Spinal cord (tissue), 10 donors: ENCODE results near the gene POLR1A. TPM values are rescaled to one million over a fixed set of nuclear protein-coding genes. Genes with fewer than 3 reads are reported as not detected.

ENCODE experiments used
- DNase-seq, 6 donors: peaks; one replicate each; pipeline versions ENCODE4 v3.0.0 to v3.0.0-alpha.2; 2013 to 2015; ENCODE audit warnings: low spot score in 6 of 6, low read depth in 4 of 6
- H3K27ac ChIP-seq: one replicate; pipeline ENCODE4 v1.5.1; 2013; ENCODE audit warnings: low read depth, low read length, control low read depth
- H3K27me3 ChIP-seq: one replicate; pipeline ENCODE4 v1.6.1; 2013; ENCODE audit warnings: low read length; ENCODE audit not compliant: control insufficient read depth, insufficient read depth
- H3K36me3 ChIP-seq: one replicate; pipeline ENCODE4 v1.6.1; 2013; ENCODE audit warnings: low read length; ENCODE audit not compliant: control insufficient read depth, insufficient read depth
- H3K4me1 ChIP-seq: one replicate; pipeline ENCODE4 v1.6.1; 2013; ENCODE audit warnings: low read length; ENCODE audit not compliant: control insufficient read depth, insufficient read depth
- H3K4me3 ChIP-seq: one replicate; pipeline ENCODE4 v1.5.1; 2013; ENCODE audit warnings: low read depth, low read length, control low read depth
- H3K9me3 ChIP-seq: one replicate; pipeline ENCODE4 v1.6.1; 2013; ENCODE audit warnings: low read length; ENCODE audit not compliant: control insufficient read depth, insufficient read depth
- WGBS: methylation state at CpG from one replicate; pipeline ENCODE4 v1.1.5; 2013; ENCODE audit warnings: missing lambda C conversion rate; ENCODE audit not compliant: insufficient coverage; 5-methylcytosine and 5-hydroxymethylcytosine counted together
- polyA plus RNA-seq, 2 donors: library from polyadenylated mRNA; unstranded; fragments of 120-200 nt; gene quantifications; one replicate each; pipeline ENCODE4 v1.2.1, GENCODE V29; 2013; ENCODE audit not compliant: insufficient read length in 2 of 2
- total RNA-seq, 2 donors: library from RNA; depleted of rRNA in 1 of 2; stranded (reverse); fragments of 120-200 nt in 1 of 2; fragments of >200 nt in 1 of 2; gene quantifications; one replicate each; pipeline versions ENCODE4 v1.2.3 to v1.2.4, GENCODE V29; 2013 to 2014
- donor health status: healthy.

Gene POLR1A
- total and polyA plus RNA-seq, 4 donors, result 11.1 to 22.4 (median 17.6) TPM

DNA sequence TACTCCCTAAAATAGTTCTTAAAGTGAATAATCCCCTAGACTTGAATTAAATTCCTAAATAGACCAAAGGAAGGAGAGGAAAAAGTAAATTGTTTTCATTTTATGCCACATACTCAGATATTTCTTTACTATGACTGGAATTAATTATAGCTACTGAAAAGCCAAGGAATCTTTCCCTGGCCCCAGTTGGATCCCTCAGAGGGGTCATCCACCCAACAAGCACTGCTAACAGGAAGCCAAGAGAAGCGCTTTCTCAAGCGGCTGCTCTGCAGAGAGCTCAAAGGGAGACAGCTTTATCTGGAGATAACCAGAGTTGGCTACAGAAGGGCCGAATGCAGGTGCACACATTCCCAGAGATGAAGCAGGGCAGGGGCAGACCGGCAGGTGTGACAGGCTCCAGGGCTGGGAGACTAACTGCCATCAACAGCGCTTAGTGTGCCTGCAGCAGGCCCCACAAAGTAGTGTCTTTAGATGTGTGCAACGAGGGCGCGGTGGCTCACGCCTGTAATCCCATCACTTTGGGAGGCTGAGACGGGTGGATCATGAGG, 51.1 kb downstream of the POLR1A start:
- DNase-seq, result no peak
- no peak overlapping the region for H3K27ac ChIP-seq
- no peak overlapping the region for H3K4me3 ChIP-seq

DNA sequence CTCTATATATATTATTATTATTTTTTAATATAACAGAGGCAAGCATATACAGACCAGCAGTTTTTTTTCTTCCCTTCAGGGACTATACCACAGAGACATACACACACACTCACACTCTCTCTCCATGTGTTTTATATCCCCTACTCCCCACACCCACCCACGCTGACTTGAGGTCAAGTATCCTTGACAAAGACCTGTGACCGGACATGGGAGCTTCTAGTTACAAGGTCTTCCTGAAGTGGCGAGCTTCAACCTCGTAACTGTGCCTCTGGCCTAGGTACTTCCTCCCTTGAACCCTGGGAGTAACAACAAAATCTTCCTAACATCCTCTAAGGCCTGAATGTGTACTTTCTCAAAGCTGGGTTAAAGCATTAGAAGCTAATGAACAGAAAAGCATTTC, 52.5 kb downstream of the POLR1A start:
- Histone ChIP-seq H3K9me3 (no peaks in the 10 kb centered on the region), H3K4me3 (no peak overlapping the region), H3K4me1 (no peaks in the 10 kb centered on the region), H3K27me3 (no peaks in the 10 kb centered on the region), H3K36me3 (peaks cover 54% of the 10 kb centered on the region), H3K27ac (no peak overlapping the region)
- DNase-seq, result no peak
- 84% methylated on average over 4 of the region's 4 CpGs for WGBS

More for the DNA sequence above, 51.1 kb downstream of the POLR1A start:
- 91% methylated on average over 5 of the region's 10 CpGs for WGBS
- Histone ChIP-seq H3K9me3 (no peaks in the 10 kb centered on the region), H3K36me3 (peaks cover 41% of the 10 kb centered on the region), H3K27me3 (no peaks in the 10 kb centered on the region), H3K4me1 (no peaks in the 10 kb centered on the region)

DNA sequence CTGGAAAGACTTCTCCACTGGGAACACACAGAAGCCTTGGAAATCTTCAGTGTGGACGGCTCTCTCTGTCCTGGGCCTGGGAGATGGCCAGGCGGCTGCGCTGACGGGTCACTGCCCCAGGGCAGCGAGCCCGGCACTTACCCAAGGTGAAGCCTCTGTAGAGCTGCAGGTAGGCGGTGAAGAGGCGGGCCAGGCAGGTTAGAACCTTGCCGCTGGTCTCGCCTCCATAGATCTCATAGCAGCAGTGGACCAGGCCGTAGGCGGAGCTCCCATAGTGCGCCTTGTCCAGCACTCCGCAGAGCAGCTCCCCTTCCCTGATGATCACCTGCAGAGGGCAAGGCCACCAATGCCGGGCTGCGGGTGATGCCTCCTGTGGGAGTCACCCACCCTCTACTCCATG, 53.0 kb downstream of the POLR1A start:
- H3K36me3 ChIP-seq, result peaks cover 58% of the 10 kb centered on the region

DNA sequence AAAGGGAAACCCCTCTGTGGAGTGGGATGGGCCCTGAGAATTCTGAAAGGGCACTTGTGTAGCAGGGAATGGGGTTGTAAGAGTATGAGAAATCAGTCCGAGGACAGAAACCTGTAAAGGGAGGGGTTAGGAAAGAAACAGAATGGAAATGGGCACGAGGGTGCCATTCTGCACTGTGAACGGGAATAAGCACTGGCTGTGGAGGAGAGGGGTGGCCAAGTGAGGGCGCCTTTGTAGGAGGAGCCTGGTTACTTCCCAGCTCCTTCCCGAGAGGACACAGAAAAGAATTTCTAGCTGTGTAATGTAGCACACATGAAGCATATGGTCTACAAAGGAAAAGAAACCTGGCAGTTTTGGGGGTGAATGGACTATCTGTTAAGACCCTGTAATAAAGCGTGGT, 53.4 kb downstream of the POLR1A start:
- Histone ChIP-seq H3K4me3 (no peak overlapping the region), H3K36me3 (peaks cover 63% of the 10 kb centered on the region), H3K27ac (no peak overlapping the region), H3K4me1 (no peaks in the 10 kb centered on the region), H3K9me3 (no peaks in the 10 kb centered on the region), H3K27me3 (no peaks in the 10 kb centered on the region)
- no peak for DNase-seq
- 79% methylated on average over 6 of the region's 6 CpGs for WGBS

More for the DNA sequence above, 53.0 kb downstream of the POLR1A start:
- H3K9me3 ChIP-seq, result no peaks in the 10 kb centered on the region
- DNase-seq, result no peak
- H3K27ac ChIP-seq, result no peak overlapping the region
- H3K4me1 ChIP-seq, result no peaks in the 10 kb centered on the region
- WGBS, result 98% methylated on average over 16 of the region's 16 CpGs
- no peak overlapping the region for H3K4me3 ChIP-seq
- H3K27me3 ChIP-seq, result no peaks in the 10 kb centered on the region

GRCh38 chr2:86050301-86050700, 55.4 kb downstream of the POLR1A start:
- H3K27me3 ChIP-seq, result no peaks in the 10 kb centered on the region
- H3K4me1 ChIP-seq, result peaks cover under 1% of the 10 kb centered on the region
- WGBS, result 89% methylated on average over 5 of the region's 5 CpGs
- peaks cover 74% of the 10 kb centered on the region for H3K36me3 ChIP-seq
- no peak for DNase-seq
- H3K9me3 ChIP-seq, result no peaks in the 10 kb centered on the region
- H3K4me3 ChIP-seq, result no peak overlapping the region
- no peak overlapping the region for H3K27ac ChIP-seq

DNA sequence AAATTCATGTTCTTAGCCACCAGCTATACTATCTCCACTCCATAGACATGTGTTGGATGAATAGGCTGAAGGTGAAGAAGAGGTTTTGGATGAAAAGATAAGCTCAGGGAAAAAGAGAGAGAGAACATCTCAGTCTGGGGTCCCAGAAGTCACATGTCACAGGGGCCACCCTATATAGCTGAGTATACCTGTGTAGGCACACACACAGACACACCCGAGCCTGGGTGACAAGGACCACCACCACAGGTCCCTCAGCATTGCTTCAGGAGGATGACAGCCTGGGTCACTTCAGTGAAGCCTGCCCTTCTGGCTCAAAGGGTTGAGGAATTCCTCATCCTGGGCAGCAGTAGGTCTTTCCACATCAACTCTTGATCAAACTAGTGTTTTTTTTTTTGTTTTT, 56.2 kb downstream of the POLR1A start:
- WGBS, result 100% methylated on average over 1 of the region's 1 CpG
- Histone ChIP-seq H3K4me1 (peaks cover 4% of the 10 kb centered on the region), H3K27me3 (no peaks in the 10 kb centered on the region), H3K4me3 (no peak overlapping the region), H3K36me3 (peaks cover 74% of the 10 kb centered on the region), H3K27ac (no peak overlapping the region), H3K9me3 (no peaks in the 10 kb centered on the region)
- no peak for DNase-seq

DNA sequence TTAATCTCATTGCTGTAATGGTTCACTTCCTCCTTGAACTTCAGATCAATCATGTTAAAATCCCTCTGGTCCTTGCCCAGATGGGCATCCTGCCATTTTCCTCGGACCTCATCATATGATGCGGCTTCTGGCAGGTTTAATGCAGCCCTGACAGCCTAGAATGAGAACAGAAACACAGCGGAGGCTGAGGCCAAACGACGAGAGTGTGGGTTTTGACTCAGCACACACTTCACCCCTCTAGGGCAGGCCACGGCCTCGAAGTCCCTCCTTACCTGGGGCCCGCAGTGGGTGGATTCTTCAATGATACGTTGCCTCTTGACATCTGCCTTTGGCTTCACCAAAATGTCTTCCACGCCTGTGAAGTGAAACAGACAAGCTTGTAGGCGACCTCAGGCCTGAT, 56.8 kb downstream of the POLR1A start:
- H3K27ac ChIP-seq, result no peak overlapping the region
- H3K27me3 ChIP-seq, result no peaks in the 10 kb centered on the region
- peak in 1 of 6 donors; percentile 23 for DNase-seq
- no peaks in the 10 kb centered on the region for H3K9me3 ChIP-seq
- H3K4me3 ChIP-seq, result no peak overlapping the region
- H3K36me3 ChIP-seq, result peaks cover 80% of the 10 kb centered on the region
- whole genome bisulfite sequencing, result 87% methylated on average over 11 of the region's 11 CpGs
- peaks cover 4% of the 10 kb centered on the region for H3K4me1 ChIP-seq

DNA sequence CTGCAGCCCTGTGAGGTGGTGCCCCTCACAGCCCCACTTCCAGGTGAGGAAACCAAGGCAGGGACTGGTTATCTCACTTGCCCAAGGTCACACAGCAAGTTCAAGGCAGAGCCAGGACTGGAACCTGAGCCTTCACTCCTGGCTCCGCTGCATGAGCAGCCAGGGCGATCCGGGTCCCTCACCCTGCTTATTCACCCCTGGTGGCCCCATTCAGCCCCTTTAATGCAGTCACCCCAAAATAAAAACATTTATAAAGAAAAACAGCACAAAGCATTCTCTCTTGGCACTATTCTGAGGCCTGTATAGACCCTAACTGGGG, 57.3 kb downstream of the POLR1A start:
- H3K9me3 ChIP-seq, result no peaks in the 10 kb centered on the region
- DNase-seq, result no peak
- H3K36me3 ChIP-seq, result peaks cover 80% of the 10 kb centered on the region
- no peak overlapping the region for H3K4me3 ChIP-seq
- H3K4me1 ChIP-seq, result peaks cover 4% of the 10 kb centered on the region
- H3K27ac ChIP-seq, result no peak overlapping the region
- WGBS, result 93% methylated on average over 3 of the region's 3 CpGs
- H3K27me3 ChIP-seq, result no peaks in the 10 kb centered on the region

DNA sequence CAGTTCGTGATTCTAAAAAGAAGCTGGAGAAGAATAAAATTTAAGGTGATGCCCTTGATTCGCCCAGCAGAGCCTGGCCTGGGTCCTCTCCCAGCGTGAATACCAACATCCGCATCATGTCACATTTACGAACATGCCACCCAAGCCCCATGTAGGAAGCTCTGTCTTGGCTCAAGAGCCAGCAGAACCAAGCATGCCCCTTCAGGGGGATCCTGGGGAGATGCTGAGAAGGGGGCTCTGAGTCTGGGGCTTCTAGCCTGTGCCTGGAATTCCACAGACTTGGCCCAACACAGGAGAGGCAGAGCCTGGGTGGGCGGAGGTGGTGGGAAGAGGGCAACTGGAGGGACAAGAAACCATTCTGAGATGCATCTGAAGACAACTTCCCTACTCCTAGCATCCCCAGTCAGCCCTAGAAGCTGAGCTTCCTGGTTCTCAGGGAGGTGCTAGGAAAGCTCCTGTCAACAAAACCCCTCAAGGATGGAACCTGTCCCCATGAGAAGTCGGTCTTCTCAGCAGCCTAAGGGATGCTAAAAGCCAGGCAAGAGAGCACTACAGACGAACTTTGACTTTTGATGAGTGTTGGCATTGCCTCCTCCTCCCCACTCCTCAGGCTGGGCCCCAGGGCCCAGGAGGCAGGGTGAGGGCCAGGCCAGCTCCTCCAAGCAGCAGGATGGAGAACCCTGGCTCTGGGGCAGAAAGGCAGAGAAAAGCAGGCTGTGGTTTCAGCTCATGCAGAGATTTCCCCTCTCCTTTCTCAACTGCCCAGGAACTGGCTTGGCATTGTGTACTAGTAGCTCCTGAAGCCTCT, 57.9 kb downstream of the POLR1A start:
- Histone ChIP-seq H3K27me3 (no peaks in the 10 kb centered on the region), H3K4me1 (peaks cover 4% of the 10 kb centered on the region), H3K9me3 (no peaks in the 10 kb centered on the region), H3K36me3 (peaks cover 82% of the 10 kb centered on the region), H3K4me3 (no peak overlapping the region), H3K27ac (no peak overlapping the region)
- no CpG with 5 or more reads among the region's 8 CpGs for WGBS
- DNase-seq, result no peak

DNA sequence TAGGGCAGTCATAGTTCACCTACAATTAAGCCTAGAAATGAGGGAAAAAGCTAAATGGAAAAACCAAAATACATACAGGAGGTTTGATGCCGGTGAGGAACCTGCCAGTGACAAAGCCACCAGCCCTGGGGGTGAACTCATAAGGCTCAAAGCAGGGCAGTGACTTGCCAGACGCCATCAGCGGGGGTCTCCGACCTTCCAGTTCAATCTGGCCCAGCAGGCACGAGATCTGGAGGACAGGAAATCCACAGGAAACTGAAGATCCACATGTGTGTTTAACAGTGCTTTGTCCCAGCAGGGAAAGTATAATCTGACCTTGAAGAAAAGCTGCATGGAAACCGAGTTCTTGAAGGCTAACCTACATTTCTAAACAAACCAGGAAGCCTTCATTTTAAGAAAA, 60.1 kb downstream of the POLR1A start:
- DNase-seq, result no peak
- H3K9me3 ChIP-seq, result no peaks in the 10 kb centered on the region
- no peaks in the 10 kb centered on the region for H3K27me3 ChIP-seq

More for the DNA sequence above, 60.1 kb downstream of the POLR1A start:
- Histone ChIP-seq H3K36me3 (peaks cover 82% of the 10 kb centered on the region), H3K4me3 (no peak overlapping the region), H3K4me1 (peaks cover 4% of the 10 kb centered on the region), H3K27ac (no peak overlapping the region)
- WGBS, result 72% methylated on average over 5 of the region's 6 CpGs
